Erythroblast (primary cell): ENCODE results near the gene AGK.

Experiments
- GATA1 ChIP-seq: IDR thresholded peaks from 2 replicates; pipeline ENCODE4 v1.6.1; 2011; ENCODE audit warnings: low read depth, mild to moderate bottlenecking, control low read depth, low read length, moderate library complexity
- POLR2A ChIP-seq: IDR thresholded peaks from 2 replicates; pipeline ENCODE4 v1.6.1; 2011; ENCODE audit warnings: mild to moderate bottlenecking, low read length

DNA sequence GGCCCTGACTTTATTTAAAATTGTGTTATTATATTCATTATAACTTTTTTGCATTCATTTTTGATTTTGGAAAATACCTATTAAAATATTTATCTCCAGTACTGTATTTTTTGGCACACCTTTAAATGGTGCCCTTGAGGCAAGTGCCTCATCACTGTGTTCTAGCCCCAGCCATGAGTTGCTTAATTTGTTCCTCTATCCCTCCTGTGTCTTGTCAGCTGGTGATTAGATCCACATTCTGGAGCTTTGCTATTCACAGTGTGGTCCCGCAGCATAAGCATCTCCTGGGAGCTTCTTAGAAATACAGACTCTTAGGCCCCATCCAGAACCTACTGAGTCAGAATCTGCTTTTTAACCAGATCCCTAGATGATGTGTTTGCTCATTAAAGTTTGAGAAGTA, 19.8 kb downstream of the AGK start:
- TF ChIP-seq GATA1 (no peak), POLR2A (no peak)
